ENCODE data around the gene C12orf50.
A peak's percentile ranks its signal among the peaks of the same experiment; 100 is the strongest.

Gene C12orf50

GRCh38 chr12:88057994-88058718 lies 29.0 kb upstream of the C12orf50 start:
- H3K27me3 ChIP-seq (ENCODE audit: insufficient read depth, low read depth, severe bottlenecking): no peaks in the 10 kb centered on the region
- DNase-seq: no peak
- H3K4me3 ChIP-seq (ENCODE audit: low read depth, low read length): no peak overlapping the region
- TF ChIP-seq CTCF (IDR thresholded peaks at IDR 0.05; ENCODE audit: low read depth, low read length): no peak
- H3K36me3 ChIP-seq: peaks cover 7% of the 10 kb centered on the region
- no peaks in the 10 kb centered on the region for H3K9me3 ChIP-seq (ENCODE audit: severe bottlenecking)
- no peak overlapping the region for H3K27ac ChIP-seq

GRCh38 chr12:88056571-88056970 lies 27.4 kb upstream of the C12orf50 start:
- no peaks in the 10 kb centered on the region for H3K9me3 ChIP-seq (ENCODE audit: severe bottlenecking)
- no peak overlapping the region for H3K4me3 ChIP-seq (ENCODE audit: low read depth, low read length)
- no peak for TF ChIP-seq CTCF (IDR thresholded peaks at IDR 0.05; ENCODE audit: low read depth, low read length)
- H3K27me3 ChIP-seq (ENCODE audit: insufficient read depth, low read depth, severe bottlenecking): no peaks in the 10 kb centered on the region
- H3K36me3 ChIP-seq: peaks cover 7% of the 10 kb centered on the region
- no peak for DNase-seq
- no peak overlapping the region for H3K27ac ChIP-seq

GRCh38 chr12:88052686-88053085 lies 23.5 kb upstream of the C12orf50 start:
- Histone ChIP-seq H3K27ac (no peak overlapping the region), H3K27me3 (ENCODE audit: insufficient read depth, low read depth, severe bottlenecking) (no peaks in the 10 kb centered on the region), H3K4me3 (ENCODE audit: low read depth, low read length) (no peak overlapping the region), H3K9me3 (ENCODE audit: severe bottlenecking) (no peaks in the 10 kb centered on the region), H3K36me3 (peaks cover 17% of the 10 kb centered on the region)
- DNase-seq: peak; percentile 39
- peak; percentile 64 for TF ChIP-seq CTCF (IDR thresholded peaks at IDR 0.05; ENCODE audit: low read depth, low read length)

- Histone ChIP-seq H3K4me3 (ENCODE audit: low read depth, low read length) (no peak overlapping the region), H3K27me3 (ENCODE audit: insufficient read depth, low read depth, severe bottlenecking) (no peaks in the 10 kb centered on the region), H3K36me3 (peaks cover 62% of the 10 kb centered on the region), H3K27ac (no peak overlapping the region), H3K9me3 (ENCODE audit: severe bottlenecking) (no peaks in the 10 kb centered on the region)
- no peak for DNase-seq
- no peak for TF ChIP-seq CTCF (IDR thresholded peaks at IDR 0.05; ENCODE audit: low read depth, low read length)
These were observed 14.8 kb upstream of the C12orf50 start for GRCh38 chr12:88044035-88044434.

GRCh38 chr12:88037770-88038169 lies 8.6 kb upstream of the C12orf50 start:
- Histone ChIP-seq H3K9me3 (ENCODE audit: severe bottlenecking) (no peaks in the 10 kb centered on the region), H3K36me3 (peaks cover 20% of the 10 kb centered on the region), H3K4me3 (ENCODE audit: low read depth, low read length) (no peak overlapping the region), H3K27ac (no peak overlapping the region), H3K27me3 (ENCODE audit: insufficient read depth, low read depth, severe bottlenecking) (no peaks in the 10 kb centered on the region)
- TF ChIP-seq CTCF (IDR thresholded peaks at IDR 0.05; ENCODE audit: low read depth, low read length): no peak
- no peak for DNase-seq
